ENCODE data around the gene ZNF316. TPM values are rescaled to one million over a fixed set of nuclear protein-coding genes. Genes with fewer than 3 reads are reported as not detected.
A peak's percentile ranks its signal among the peaks of the same experiment; 100 is the strongest.

Gene ZNF316
- total RNA-seq, 1 donor from 2014 or later: 16.5 TPM

GRCh38 chr7:6642239-6642839 lies 5.2 kb downstream of the ZNF316 start:
- intact Hi-C loops (cut with DNase I): no loop called here
- ATAC-seq (no peak), DNase-seq (ENCODE audit: missing footprints) (peak; percentile 49)

DNA sequence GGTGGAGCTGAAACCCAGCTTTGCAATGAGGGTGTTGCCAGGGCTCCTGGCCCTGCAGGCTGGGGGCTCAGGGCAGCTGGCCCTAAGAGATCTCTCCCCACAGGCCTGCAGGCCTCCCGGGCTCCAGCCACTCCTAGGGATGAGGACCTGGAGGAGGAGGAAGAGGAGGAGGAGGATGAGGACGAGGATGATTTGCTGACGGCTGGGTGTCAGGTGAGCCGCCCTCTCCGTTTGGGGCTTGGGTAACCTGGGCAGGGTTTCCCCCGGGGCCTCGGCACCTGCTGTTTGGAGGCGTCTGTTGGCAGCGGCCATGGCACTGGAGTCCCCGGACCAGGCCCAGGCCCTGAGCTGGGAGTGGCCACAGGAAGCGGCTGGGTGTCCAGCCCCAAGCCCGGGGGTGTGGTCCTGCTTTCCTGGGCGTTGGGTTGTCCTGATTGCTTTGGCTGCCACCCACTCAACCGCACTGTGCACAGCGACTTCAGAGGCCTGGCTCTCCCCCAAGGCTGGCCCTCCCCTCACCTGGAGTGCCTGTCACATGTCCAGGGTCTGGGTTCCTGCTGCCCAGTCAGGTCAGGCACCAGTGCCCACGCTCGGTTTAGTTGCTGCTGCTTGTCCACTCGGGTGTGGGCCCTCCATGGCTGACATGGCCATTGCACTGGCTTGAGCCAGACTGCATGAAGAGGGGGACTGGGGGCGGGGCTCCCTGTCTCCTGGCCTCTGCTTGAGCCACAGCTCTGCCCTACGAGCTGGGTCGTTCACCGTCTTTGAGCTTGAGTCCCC lies 5.9 kb downstream of the ZNF316 start:
- DNase-seq (ENCODE audit: missing footprints) (peak; percentile 58), ATAC-seq (no peak)
- intact Hi-C loops (cut with DNase I): no loop called here

GRCh38 chr7:6643915-6644625 lies 7.0 kb downstream of the ZNF316 start:
- DNase-seq (ENCODE audit: missing footprints) (peak; percentile 44), ATAC-seq (no peak)
- intact Hi-C loops (cut with DNase I): no loop called here

- intact Hi-C loops (cut with DNase I): no loop called here
- ATAC-seq (no peak), DNase-seq (ENCODE audit: missing footprints) (peak; percentile 18)
Observed at GRCh38 chr7:6644728-6645127, 7.6 kb downstream of the ZNF316 start.

- peak; percentile 48 for DNase-seq (ENCODE audit: missing footprints)
- no peak for ATAC-seq
- intact Hi-C loops (cut with DNase I): no loop called here
Observed at GRCh38 chr7:6646465-6646864, 9.3 kb downstream of the ZNF316 start.

- intact Hi-C loops (cut with DNase I): no loop called here
- DNase-seq (ENCODE audit: missing footprints): peak; percentile 56
- peak; percentile 27 for ATAC-seq
Observed at GRCh38 chr7:6647080-6647479, 10.0 kb downstream of the ZNF316 start.

- intact Hi-C loops (cut with DNase I): no loop called here
- ATAC-seq (no peak), DNase-seq (ENCODE audit: missing footprints) (peak; percentile 56)
Observed at GRCh38 chr7:6647541-6647940, 10.4 kb downstream of the ZNF316 start.

- ATAC-seq: no peak
- intact Hi-C loops (cut with DNase I): no loop called here
- peak; percentile 57 for DNase-seq (ENCODE audit: missing footprints)
Observed at GRCh38 chr7:6648066-6648814, 11.1 kb downstream of the ZNF316 start.

GRCh38 chr7:6648815-6649104 lies 11.6 kb downstream of the ZNF316 start:
- ATAC-seq: no peak
- intact Hi-C loops (cut with DNase I): no loop called here
- no peak for DNase-seq (ENCODE audit: missing footprints)

DNA sequence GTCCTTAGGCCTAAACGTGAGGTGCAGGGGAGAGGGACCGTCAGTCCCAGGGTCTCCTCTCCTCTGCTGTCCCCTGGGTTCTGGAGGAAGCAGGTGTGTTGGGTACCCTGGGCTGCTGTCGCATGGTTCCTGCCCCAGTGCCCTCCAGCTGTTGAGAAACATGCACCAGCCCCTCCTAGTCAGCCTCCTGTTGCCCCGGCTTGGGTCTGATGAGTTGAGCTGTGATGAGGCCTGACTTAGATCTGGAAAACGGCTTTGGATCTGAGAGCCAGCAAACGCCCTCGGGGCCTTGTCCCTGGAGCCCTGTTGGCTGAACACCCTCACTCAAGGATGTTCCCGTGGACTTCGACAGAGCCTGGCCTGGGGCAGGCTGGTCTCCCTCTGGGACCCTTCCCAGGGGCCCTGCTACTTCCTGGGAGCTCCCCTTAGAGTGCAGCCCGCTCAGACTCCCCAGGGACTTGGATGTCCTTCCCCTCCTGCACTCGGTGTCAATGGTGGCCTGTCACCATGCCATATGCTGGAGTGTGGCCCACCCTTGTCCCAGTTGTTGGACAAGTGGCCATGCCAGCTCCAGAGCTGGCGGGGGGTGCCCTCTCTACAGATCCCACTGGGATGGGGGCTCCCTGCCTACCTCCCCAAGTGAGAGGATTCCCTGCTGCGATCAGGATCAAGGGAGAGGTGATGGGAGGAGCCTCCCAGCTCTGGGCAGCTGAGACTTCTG lies 12.3 kb downstream of the ZNF316 start:
- intact Hi-C loops (cut with DNase I): no loop called here
- DNase-seq (ENCODE audit: missing footprints) (no peak), ATAC-seq (no peak)

- DNase-seq (ENCODE audit: missing footprints) (no peak), ATAC-seq (no peak)
- intact Hi-C loops (cut with DNase I): no loop called here
Observed at GRCh38 chr7:6650086-6650485, 13.0 kb downstream of the ZNF316 start.

DNA sequence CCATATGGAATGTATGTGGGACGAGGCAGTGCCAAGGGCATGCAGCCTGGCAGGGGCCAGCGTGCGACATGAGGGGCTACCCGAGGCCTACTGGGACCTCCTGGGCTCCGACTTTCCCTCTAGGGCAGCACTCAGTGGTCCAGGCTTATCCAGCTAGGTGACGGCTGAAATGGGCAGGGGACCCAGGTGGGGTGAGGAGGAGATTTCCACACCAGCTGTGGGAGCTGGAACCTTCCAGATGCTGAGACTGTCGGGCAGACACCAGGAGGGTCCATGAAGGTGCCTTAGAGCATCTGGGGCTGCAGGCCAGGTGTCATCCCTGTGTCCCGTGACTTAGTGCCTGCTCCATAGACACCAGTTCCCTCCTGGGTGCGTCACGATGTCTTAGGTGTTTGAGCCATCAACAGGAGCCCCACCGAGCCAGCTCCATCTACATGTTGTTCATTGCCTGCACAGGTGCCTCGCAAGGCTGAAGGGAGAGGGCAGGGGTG lies 13.4 kb downstream of the ZNF316 start:
- ATAC-seq (no peak), DNase-seq (ENCODE audit: missing footprints) (no peak)
- intact Hi-C loops (cut with DNase I): no loop called here

DNA sequence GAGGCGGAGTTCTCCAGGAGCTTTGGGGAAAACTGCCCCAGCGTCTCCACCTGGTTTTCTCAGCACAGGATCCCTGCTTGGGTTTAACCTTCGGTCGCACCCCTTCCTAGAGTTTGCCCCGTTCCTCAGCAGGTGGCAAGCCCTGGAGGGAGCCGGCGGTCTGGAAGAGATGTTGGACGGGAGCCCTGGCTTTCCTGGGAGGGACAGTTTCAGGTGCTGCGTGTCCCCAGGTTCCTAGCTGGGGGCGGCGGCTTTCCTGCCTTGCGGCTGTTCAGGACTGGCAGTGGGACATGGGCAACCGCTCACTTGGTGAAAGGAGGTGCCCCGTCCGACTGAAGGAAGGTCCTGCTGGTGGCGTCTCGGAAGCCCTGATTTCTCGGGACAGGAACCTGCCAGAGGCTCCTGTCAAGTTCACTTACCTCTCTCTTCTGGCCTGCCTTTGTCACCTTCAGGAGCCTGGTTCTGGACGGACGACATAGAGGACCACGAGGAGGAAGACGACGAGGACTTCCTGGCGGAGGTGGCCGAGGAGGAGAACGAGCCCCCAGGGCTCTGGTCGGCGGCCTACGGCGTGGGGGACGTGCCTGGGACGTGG lies 14.8 kb downstream of the ZNF316 start:
- intact Hi-C loops (cut with DNase I): no loop called here
- DNase-seq (ENCODE audit: missing footprints) (no peak), ATAC-seq (no peak)

GRCh38 chr7:6652446-6653011 lies 15.4 kb downstream of the ZNF316 start:
- no peak for DNase-seq (ENCODE audit: missing footprints)
- intact Hi-C loops (cut with DNase I): no loop called here
- no peak for ATAC-seq

GRCh38 chr7:6653071-6654003 lies 16.2 kb downstream of the ZNF316 start:
- ATAC-seq (no peak), DNase-seq (ENCODE audit: missing footprints) (no peak)
- intact Hi-C loops (cut with DNase I): no loop called here

GRCh38 chr7:6654113-6654841 lies 17.2 kb downstream of the ZNF316 start:
- DNase-seq (ENCODE audit: missing footprints) (no peak), ATAC-seq (no peak)
- intact Hi-C loops (cut with DNase I): no loop called here

Data from Right ventricle myocardium inferior (tissue), 1 donor.